ENCODE data around the gene RPL22L1. TPM values are rescaled to one million over a fixed set of nuclear protein-coding genes. Genes with fewer than 3 reads are reported as not detected.

RPL22L1 gene
- total and polyA plus RNA-seq, 2 of the 4 experiments (the other 2 are of a cell fraction), result 37.1 to 92.0 TPM

- Histone ChIP-seq H3K18ac (ENCODE audit: low read depth, low read length) (no peak overlapping the region), H4K20me1 (ENCODE audit: insufficient read depth, low read length) (no peaks in the 10 kb centered on the region), H2BK20ac (ENCODE audit: low read depth, low read length) (0 out of 2 replicates have a peak overlapping the region, but pooled peaks have one; percentile 34), H4K8ac (ENCODE audit: low read depth in 2 of 2, low read length in 2 of 2) (peak overlapping the region in 1 of 2 experiments; percentile 34; a peak in 1 of 4 replicates), H3K4me3 (ENCODE audit: insufficient read depth, low read depth, low read length) (no peak overlapping the region), H3K9me1 (ENCODE audit: insufficient read depth, low read length) (no peaks in the 10 kb centered on the region), H3K4me1 (ENCODE audit: control insufficient read depth, insufficient read depth, low read length) (peaks cover 2% of the 10 kb centered on the region; the same call in 1 of the 2 replicates), H3K23ac (ENCODE audit: low read depth, low read length) (no peak overlapping the region), H3K4me2 (ENCODE audit: low read depth, low read length) (no peak overlapping the region; the same call in 1 of the 2 replicates), H3K14ac (replicated peaks; ENCODE audit: low read depth, low read length) (no peak overlapping the region), H2BK15ac (ENCODE audit: low read depth, low read length) (no peak overlapping the region), H3K27ac (ENCODE audit: insufficient read depth, low read length) (no peak overlapping the region), H4K5ac (ENCODE audit: low read depth, low read length) (no peak overlapping the region), H3K4ac (ENCODE audit: low read depth, low read length) (no peak overlapping the region), H2AK9ac (replicated peaks; ENCODE audit: low read depth, low read length, poor library complexity) (no peak overlapping the region), H3K9me3 (ENCODE audit: control insufficient read depth, insufficient read depth, low read length) (peaks cover 8% of the 10 kb centered on the region), H3K79me1 (ENCODE audit: low read depth in 1 of 2, low read length in 2 of 2) (no peaks in the 10 kb centered on the region), H2BK5ac (ENCODE audit: low read depth, low read length, poor library complexity, severe bottlenecking) (peak overlapping the region; percentile 11), H3K27me3 (ENCODE audit: control insufficient read depth, insufficient read depth, low read length) (no peaks in the 10 kb centered on the region), H3K56ac (ENCODE audit: extremely low read depth, insufficient read depth, low read length) (no peak overlapping the region), H4K91ac (ENCODE audit: insufficient read depth, low read depth, low read length) (no peak overlapping the region), H3K36me3 (ENCODE audit: control insufficient read depth, insufficient read depth, low read length) (no peaks in the 10 kb centered on the region), H2AK5ac (ENCODE audit: low read depth, low read length) (no peak overlapping the region), H2AFZ (replicated peaks; ENCODE audit: low read length, poor library complexity) (no peak overlapping the region), H3K9ac (ENCODE audit: low read depth, low read length) (no peak overlapping the region), H2BK120ac (ENCODE audit: low read depth, low read length) (no peak overlapping the region)
- ATAC-seq (ENCODE audit: low read depth) (peak; percentile 72), DNase-seq (peak; percentile 50)
- dilution Hi-C loops (cut with HindIII; ENCODE audit: low sequenced_read_pairs, unreplicated experiment) (no loop called here), intact Hi-C loops (cut with micrococcal nuclease) (no loop called here), in situ Hi-C loops (cut with MboI; ENCODE audit: low sequenced_read_pairs) (no loop called here)
- no CpG with 5 or more reads among the region's 1 CpG for WGBS, 2 experiments (ENCODE audit: extremely low coverage in 2 of 2, insufficient read length in 1 of 2)
- CTCF ChIA-PET, result no interaction called here
- POLR2A ChIA-PET (ENCODE audit: unreplicated experiment), result no interaction called here
- no peak for TF ChIP-seq RAD21 (IDR thresholded peaks at IDR 0.05; ENCODE audit: low read length)
- no peak for TF ChIP-seq MAFK (IDR thresholded peaks at IDR 0.05; ENCODE audit: low read depth, low read length)
- TF ChIP-seq RFX5 (IDR thresholded peaks at IDR 0.05; ENCODE audit: low read depth, low read length), result no peak
- no peak for TF ChIP-seq MAZ (IDR thresholded peaks at IDR 0.05; ENCODE audit: borderline replicate concordance, low read depth, low read length)
- no peak for TF ChIP-seq POLR2A (IDR thresholded peaks at IDR 0.05; ENCODE audit: low read depth, low read length)
- TF ChIP-seq, protein P1, sequence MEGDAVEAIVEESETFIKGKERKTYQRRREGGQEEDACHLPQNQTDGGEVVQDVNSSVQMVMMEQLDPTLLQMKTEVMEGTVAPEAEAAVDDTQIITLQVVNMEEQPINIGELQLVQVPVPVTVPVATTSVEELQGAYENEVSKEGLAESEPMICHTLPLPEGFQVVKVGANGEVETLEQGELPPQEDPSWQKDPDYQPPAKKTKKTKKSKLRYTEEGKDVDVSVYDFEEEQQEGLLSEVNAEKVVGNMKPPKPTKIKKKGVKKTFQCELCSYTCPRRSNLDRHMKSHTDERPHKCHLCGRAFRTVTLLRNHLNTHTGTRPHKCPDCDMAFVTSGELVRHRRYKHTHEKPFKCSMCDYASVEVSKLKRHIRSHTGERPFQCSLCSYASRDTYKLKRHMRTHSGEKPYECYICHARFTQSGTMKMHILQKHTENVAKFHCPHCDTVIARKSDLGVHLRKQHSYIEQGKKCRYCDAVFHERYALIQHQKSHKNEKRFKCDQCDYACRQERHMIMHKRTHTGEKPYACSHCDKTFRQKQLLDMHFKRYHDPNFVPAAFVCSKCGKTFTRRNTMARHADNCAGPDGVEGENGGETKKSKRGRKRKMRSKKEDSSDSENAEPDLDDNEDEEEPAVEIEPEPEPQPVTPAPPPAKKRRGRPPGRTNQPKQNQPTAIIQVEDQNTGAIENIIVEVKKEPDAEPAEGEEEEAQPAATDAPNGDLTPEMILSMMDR (conservative IDR thresholded peaks at IDR 0.05; ENCODE audit: low read depth, low read length), result no peak
- TF ChIP-seq NFE2L2 (IDR thresholded peaks at IDR 0.05; ENCODE audit: low read depth, low read length), result no peak
- TF ChIP-seq MXI1 (IDR thresholded peaks at IDR 0.05; ENCODE audit: borderline replicate concordance, low read depth, low read length), result no peak
- BruUV-seq (replicated peaks), result no TSS peak
Observed at GRCh38 chr3:170914690-170915089, 44.7 kb upstream of the RPL22L1 start.
